Measurements from ENCODE around the gene TMEM182. TPM values are rescaled to one million over a fixed set of nuclear protein-coding genes. Genes with fewer than 3 reads are reported as not detected.

TMEM182 gene
- total RNA-seq, 1 experiment from 2014 or later: 4.3 TPM

DNA sequence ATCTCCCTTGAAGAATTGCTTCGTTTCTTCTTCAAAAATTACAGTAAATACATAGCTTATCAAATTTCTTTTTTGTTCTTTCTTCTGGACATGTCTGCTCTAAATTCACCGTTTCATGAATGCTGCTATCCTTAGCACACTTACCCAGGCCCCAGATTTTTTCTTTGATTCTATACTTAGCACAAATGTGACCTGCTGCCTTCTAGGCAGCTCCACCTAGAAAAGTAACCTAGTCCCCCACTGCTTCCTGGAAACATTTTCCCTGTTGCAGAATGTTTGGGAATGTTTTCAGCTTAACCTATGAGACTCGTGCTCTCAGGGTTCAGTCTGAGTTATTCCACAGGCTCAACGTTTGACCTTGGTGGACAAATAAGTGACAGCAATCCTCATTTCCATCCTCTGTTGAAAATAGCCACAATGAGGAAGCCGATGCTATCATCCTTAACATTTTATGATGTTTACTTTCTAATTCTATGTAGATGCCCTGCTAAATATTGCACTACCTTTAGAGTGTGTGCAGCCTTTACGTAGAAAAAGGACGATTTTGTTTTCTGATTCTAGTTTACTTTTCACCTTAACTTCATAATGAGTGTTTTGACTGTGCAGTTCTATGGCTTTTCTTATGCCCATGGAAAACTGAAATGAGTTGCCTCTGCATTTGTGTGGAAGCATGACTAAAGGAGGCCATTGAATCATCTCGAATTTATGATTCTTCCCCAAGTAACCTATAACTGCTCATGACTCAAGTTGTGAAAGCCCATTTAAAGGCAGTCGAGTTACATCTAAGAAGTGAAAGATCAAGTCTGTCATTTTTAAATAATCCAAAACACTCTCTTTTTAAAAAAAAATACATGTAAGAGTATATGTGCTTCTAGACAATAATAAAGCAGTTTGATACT is 47.7 kb downstream of the TMEM182 start (continued):
- TF ChIP-seq, protein P1, sequence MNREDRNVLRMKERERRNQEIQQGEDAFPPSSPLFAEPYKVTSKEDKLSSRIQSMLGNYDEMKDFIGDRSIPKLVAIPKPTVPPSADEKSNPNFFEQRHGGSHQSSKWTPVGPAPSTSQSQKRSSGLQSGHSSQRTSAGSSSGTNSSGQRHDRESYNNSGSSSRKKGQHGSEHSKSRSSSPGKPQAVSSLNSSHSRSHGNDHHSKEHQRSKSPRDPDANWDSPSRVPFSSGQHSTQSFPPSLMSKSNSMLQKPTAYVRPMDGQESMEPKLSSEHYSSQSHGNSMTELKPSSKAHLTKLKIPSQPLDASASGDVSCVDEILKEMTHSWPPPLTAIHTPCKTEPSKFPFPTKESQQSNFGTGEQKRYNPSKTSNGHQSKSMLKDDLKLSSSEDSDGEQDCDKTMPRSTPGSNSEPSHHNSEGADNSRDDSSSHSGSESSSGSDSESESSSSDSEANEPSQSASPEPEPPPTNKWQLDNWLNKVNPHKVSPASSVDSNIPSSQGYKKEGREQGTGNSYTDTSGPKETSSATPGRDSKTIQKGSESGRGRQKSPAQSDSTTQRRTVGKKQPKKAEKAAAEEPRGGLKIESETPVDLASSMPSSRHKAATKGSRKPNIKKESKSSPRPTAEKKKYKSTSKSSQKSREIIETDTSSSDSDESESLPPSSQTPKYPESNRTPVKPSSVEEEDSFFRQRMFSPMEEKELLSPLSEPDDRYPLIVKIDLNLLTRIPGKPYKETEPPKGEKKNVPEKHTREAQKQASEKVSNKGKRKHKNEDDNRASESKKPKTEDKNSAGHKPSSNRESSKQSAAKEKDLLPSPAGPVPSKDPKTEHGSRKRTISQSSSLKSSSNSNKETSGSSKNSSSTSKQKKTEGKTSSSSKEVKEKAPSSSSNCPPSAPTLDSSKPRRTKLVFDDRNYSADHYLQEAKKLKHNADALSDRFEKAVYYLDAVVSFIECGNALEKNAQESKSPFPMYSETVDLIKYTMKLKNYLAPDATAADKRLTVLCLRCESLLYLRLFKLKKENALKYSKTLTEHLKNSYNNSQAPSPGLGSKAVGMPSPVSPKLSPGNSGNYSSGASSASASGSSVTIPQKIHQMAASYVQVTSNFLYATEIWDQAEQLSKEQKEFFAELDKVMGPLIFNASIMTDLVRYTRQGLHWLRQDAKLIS (CRISPR knock-in tag; IDR thresholded peaks at IDR 0.05; ENCODE audit: borderline replicate concordance): no peak
- TF ChIP-seq, protein P2, sequence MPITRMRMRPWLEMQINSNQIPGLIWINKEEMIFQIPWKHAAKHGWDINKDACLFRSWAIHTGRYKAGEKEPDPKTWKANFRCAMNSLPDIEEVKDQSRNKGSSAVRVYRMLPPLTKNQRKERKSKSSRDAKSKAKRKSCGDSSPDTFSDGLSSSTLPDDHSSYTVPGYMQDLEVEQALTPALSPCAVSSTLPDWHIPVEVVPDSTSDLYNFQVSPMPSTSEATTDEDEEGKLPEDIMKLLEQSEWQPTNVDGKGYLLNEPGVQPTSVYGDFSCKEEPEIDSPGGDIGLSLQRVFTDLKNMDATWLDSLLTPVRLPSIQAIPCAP (CRISPR knock-in tag; IDR thresholded peaks at IDR 0.05): no peak
- TF ChIP-seq ZNF138 (CRISPR knock-in tag; conservative IDR thresholded peaks at IDR 0.05): no peak
- TF ChIP-seq, protein P3, sequence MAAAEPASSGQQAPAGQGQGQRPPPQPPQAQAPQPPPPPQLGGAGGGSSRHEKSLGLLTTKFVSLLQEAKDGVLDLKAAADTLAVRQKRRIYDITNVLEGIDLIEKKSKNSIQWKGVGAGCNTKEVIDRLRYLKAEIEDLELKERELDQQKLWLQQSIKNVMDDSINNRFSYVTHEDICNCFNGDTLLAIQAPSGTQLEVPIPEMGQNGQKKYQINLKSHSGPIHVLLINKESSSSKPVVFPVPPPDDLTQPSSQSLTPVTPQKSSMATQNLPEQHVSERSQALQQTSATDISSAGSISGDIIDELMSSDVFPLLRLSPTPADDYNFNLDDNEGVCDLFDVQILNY (CRISPR knock-in tag; IDR thresholded peaks at IDR 0.05): no peak
- TF ChIP-seq, protein P4, sequence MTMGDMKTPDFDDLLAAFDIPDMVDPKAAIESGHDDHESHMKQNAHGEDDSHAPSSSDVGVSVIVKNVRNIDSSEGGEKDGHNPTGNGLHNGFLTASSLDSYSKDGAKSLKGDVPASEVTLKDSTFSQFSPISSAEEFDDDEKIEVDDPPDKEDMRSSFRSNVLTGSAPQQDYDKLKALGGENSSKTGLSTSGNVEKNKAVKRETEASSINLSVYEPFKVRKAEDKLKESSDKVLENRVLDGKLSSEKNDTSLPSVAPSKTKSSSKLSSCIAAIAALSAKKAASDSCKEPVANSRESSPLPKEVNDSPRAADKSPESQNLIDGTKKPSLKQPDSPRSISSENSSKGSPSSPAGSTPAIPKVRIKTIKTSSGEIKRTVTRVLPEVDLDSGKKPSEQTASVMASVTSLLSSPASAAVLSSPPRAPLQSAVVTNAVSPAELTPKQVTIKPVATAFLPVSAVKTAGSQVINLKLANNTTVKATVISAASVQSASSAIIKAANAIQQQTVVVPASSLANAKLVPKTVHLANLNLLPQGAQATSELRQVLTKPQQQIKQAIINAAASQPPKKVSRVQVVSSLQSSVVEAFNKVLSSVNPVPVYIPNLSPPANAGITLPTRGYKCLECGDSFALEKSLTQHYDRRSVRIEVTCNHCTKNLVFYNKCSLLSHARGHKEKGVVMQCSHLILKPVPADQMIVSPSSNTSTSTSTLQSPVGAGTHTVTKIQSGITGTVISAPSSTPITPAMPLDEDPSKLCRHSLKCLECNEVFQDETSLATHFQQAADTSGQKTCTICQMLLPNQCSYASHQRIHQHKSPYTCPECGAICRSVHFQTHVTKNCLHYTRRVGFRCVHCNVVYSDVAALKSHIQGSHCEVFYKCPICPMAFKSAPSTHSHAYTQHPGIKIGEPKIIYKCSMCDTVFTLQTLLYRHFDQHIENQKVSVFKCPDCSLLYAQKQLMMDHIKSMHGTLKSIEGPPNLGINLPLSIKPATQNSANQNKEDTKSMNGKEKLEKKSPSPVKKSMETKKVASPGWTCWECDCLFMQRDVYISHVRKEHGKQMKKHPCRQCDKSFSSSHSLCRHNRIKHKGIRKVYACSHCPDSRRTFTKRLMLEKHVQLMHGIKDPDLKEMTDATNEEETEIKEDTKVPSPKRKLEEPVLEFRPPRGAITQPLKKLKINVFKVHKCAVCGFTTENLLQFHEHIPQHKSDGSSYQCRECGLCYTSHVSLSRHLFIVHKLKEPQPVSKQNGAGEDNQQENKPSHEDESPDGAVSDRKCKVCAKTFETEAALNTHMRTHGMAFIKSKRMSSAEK (CRISPR knock-in tag; IDR thresholded peaks at IDR 0.05; ENCODE audit: borderline replicate concordance): no peak
- TF ChIP-seq NR2C2 (CRISPR knock-in tag; IDR thresholded peaks at IDR 0.05): no peak
- no peak for TF ChIP-seq ZNF423 (CRISPR knock-in tag; IDR thresholded peaks at IDR 0.05)
- TF ChIP-seq ZNF121 (CRISPR knock-in tag; IDR thresholded peaks at IDR 0.05): no peak
- TF ChIP-seq, protein P5, sequence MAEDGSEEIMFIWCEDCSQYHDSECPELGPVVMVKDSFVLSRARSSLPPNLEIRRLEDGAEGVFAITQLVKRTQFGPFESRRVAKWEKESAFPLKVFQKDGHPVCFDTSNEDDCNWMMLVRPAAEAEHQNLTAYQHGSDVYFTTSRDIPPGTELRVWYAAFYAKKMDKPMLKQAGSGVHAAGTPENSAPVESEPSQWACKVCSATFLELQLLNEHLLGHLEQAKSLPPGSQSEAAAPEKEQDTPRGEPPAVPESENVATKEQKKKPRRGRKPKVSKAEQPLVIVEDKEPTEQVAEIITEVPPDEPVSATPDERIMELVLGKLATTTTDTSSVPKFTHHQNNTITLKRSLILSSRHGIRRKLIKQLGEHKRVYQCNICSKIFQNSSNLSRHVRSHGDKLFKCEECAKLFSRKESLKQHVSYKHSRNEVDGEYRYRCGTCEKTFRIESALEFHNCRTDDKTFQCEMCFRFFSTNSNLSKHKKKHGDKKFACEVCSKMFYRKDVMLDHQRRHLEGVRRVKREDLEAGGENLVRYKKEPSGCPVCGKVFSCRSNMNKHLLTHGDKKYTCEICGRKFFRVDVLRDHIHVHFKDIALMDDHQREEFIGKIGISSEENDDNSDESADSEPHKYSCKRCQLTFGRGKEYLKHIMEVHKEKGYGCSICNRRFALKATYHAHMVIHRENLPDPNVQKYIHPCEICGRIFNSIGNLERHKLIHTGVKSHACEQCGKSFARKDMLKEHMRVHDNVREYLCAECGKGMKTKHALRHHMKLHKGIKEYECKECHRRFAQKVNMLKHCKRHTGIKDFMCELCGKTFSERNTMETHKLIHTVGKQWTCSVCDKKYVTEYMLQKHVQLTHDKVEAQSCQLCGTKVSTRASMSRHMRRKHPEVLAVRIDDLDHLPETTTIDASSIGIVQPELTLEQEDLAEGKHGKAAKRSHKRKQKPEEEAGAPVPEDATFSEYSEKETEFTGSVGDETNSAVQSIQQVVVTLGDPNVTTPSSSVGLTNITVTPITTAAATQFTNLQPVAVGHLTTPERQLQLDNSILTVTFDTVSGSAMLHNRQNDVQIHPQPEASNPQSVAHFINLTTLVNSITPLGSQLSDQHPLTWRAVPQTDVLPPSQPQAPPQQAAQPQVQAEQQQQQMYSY (CRISPR knock-in tag; IDR thresholded peaks at IDR 0.05): no peak
- TF ChIP-seq HMGA2 (CRISPR knock-in tag; IDR thresholded peaks at IDR 0.05): no peak
- no peak for TF ChIP-seq MYBL2 (CRISPR knock-in tag; IDR thresholded peaks at IDR 0.05)
- TF ChIP-seq ZNF263 (CRISPR knock-in tag; IDR thresholded peaks at IDR 0.05; ENCODE audit: low read depth): no peak
- TF ChIP-seq NFYB (CRISPR knock-in tag; conservative IDR thresholded peaks at IDR 0.05; ENCODE audit: low read depth): no peak
